ENCODE results near the gene TMEM200A.

Gene TMEM200A

GRCh38 chr6:130365166-130366106 lies at the start of gene TMEM200A:
Gene TMEM200A, plus strand, starts transcription at chr6:130366017. Its CDS starts 74,406 bp downstream, at chr6:130440423.
- H3K79me2 ChIP-seq (ENCODE audit: insufficient read depth, low read length) = no peaks in the 10 kb centered on the region
- H3F3A ChIP-seq (ENCODE audit: insufficient read depth) = no peaks in the 10 kb centered on the region
- no peaks in the 10 kb centered on the region for H3K9me2 ChIP-seq (replicated peaks; ENCODE audit: insufficient read depth, low read length)
- H3K4me3 ChIP-seq (ENCODE audit: insufficient read depth, low read length, poor library complexity, severe bottlenecking) = no peak within 1 kb of the TSS
- H3K36me3 ChIP-seq (ENCODE audit: low read length) = no peaks in the 10 kb centered on the region
- H3K27me3 ChIP-seq (ENCODE audit: low read length) = no peaks in the 10 kb centered on the region
- no peak within 1 kb of the TSS for H3K27ac ChIP-seq (ENCODE audit: low read depth, low read length)
- H3K9ac ChIP-seq (ENCODE audit: low read length) = no peak within 1 kb of the TSS
- no peak within 1 kb of the TSS for H2AFZ ChIP-seq (ENCODE audit: low read depth, low read length, severe bottlenecking)
- TF ChIP-seq CTCF (IDR thresholded peaks at IDR 0.05; ENCODE audit: insufficient read depth, low read length, poor library complexity, severe bottlenecking) = no peak
- no peak for TF ChIP-seq EZH2phosphoT487 (conservative IDR thresholded peaks at IDR 0.05; ENCODE audit: low read length)
- H3K9me3 ChIP-seq (ENCODE audit: insufficient read depth, low read length) = no peaks in the 10 kb centered on the region
- H4K20me1 ChIP-seq (ENCODE audit: low read depth, low read length) = no peaks in the 10 kb centered on the region
- no peak within 1 kb of the TSS for H3K4me2 ChIP-seq (ENCODE audit: low read depth, low read length, poor library complexity, severe bottlenecking)

GRCh38 chr6:130320908-130321307 lies 44.9 kb upstream of the TMEM200A start:
- Histone ChIP-seq H3K9me3 (ENCODE audit: insufficient read depth, low read length) (no peaks in the 10 kb centered on the region), H3K27ac (ENCODE audit: low read depth, low read length) (no peak overlapping the region), H3K27me3 (ENCODE audit: low read length) (no peaks in the 10 kb centered on the region), H3K9ac (ENCODE audit: low read length) (no peak overlapping the region), H3K36me3 (ENCODE audit: low read length) (no peaks in the 10 kb centered on the region), H4K20me1 (ENCODE audit: low read depth, low read length) (no peaks in the 10 kb centered on the region), H3K4me2 (ENCODE audit: low read depth, low read length, poor library complexity, severe bottlenecking) (no peak overlapping the region), H3F3A (ENCODE audit: insufficient read depth) (no peaks in the 10 kb centered on the region), H3K9me2 (replicated peaks; ENCODE audit: insufficient read depth, low read length) (no peaks in the 10 kb centered on the region), H2AFZ (ENCODE audit: low read depth, low read length, severe bottlenecking) (no peak overlapping the region), H3K79me2 (ENCODE audit: insufficient read depth, low read length) (no peaks in the 10 kb centered on the region), H3K4me3 (ENCODE audit: insufficient read depth, low read length, poor library complexity, severe bottlenecking) (no peak overlapping the region)
- no peak for TF ChIP-seq CTCF (IDR thresholded peaks at IDR 0.05; ENCODE audit: insufficient read depth, low read length, poor library complexity, severe bottlenecking)
- no peak for TF ChIP-seq EZH2phosphoT487 (conservative IDR thresholded peaks at IDR 0.05; ENCODE audit: low read length)

GRCh38 chr6:130322673-130323268 lies 43.0 kb upstream of the TMEM200A start:
- no peak overlapping the region for H3K4me3 ChIP-seq (ENCODE audit: insufficient read depth, low read length, poor library complexity, severe bottlenecking)
- H2AFZ ChIP-seq (ENCODE audit: low read depth, low read length, severe bottlenecking) = no peak overlapping the region
- no peaks in the 10 kb centered on the region for H4K20me1 ChIP-seq (ENCODE audit: low read depth, low read length)
- TF ChIP-seq EZH2phosphoT487 (conservative IDR thresholded peaks at IDR 0.05; ENCODE audit: low read length) = no peak
- peak; percentile 76 for TF ChIP-seq CTCF (IDR thresholded peaks at IDR 0.05; ENCODE audit: insufficient read depth, low read length, poor library complexity, severe bottlenecking)
- no peak overlapping the region for H3K9ac ChIP-seq (ENCODE audit: low read length)
- no peak overlapping the region for H3K4me2 ChIP-seq (ENCODE audit: low read depth, low read length, poor library complexity, severe bottlenecking)
- no peak overlapping the region for H3K27ac ChIP-seq (ENCODE audit: low read depth, low read length)
- no peaks in the 10 kb centered on the region for H3K27me3 ChIP-seq (ENCODE audit: low read length)
- no peaks in the 10 kb centered on the region for H3K79me2 ChIP-seq (ENCODE audit: insufficient read depth, low read length)
- no peaks in the 10 kb centered on the region for H3F3A ChIP-seq (ENCODE audit: insufficient read depth)
- H3K9me3 ChIP-seq (ENCODE audit: insufficient read depth, low read length) = no peaks in the 10 kb centered on the region
- H3K36me3 ChIP-seq (ENCODE audit: low read length) = no peaks in the 10 kb centered on the region
- H3K9me2 ChIP-seq (replicated peaks; ENCODE audit: insufficient read depth, low read length) = no peaks in the 10 kb centered on the region
